Measurements from ENCODE around the gene EFNA3.
A peak's percentile ranks its signal among the peaks of the same experiment; 100 is the strongest.

GRCh38 chr1:155127105-155127966 lies 48.7 kb downstream of the EFNA3 start, which contains the start of gene EFNA1:
- TF ChIP-seq CTCF (conservative IDR thresholded peaks at IDR 0.05; ENCODE audit: low read depth, low read length) (no peak), MAZ (IDR thresholded peaks at IDR 0.05; ENCODE audit: borderline replicate concordance, low read depth, low read length) (peak; percentile 24; the same call in 1 of the 2 replicates), POLR2A (IDR thresholded peaks at IDR 0.05; ENCODE audit: low read depth, low read length) (no peak), USF2 (IDR thresholded peaks at IDR 0.05; ENCODE audit: low read depth, low read length) (no peak), MXI1 (IDR thresholded peaks at IDR 0.05; ENCODE audit: borderline replicate concordance, low read depth, low read length) (no peak), ELK1 (IDR thresholded peaks at IDR 0.05; ENCODE audit: borderline replicate concordance, low read depth, low read length) (no peak)
